NOMO-1 treated with dmso at 0.1 percent for 144 hours (cell line): Measurements from ENCODE around the gene HTR7.
A peak's percentile ranks its signal among the peaks of the same experiment; 100 is the strongest.

Source experiments
- DNase-seq: peaks from one replicate; lab custom pipeline; 2025; ENCODE audit not compliant: unreplicated experiment; lab: John Stamatoyannopoulos, UW

The HTR7 gene

DNA sequence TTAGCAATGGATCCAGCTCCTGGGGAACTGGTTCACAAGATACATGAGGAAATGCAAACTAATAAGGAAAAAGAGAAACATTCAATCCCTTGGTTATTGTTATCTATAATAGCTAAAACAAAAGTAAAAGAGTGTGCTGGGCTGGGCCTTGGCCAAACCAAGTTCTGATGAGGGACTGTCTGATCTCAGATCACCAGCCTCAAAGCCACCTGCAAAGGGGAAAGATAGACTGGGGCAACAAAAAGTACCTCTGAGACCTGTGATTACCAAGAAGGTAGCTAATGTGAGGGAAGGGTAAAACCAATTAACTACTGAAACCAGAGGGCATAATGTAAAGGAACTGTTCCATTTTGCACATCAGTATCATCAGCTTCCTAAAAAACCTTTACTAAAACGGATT lies 51.2 kb downstream of the HTR7 start:
- DNase-seq, result no peak

DNA sequence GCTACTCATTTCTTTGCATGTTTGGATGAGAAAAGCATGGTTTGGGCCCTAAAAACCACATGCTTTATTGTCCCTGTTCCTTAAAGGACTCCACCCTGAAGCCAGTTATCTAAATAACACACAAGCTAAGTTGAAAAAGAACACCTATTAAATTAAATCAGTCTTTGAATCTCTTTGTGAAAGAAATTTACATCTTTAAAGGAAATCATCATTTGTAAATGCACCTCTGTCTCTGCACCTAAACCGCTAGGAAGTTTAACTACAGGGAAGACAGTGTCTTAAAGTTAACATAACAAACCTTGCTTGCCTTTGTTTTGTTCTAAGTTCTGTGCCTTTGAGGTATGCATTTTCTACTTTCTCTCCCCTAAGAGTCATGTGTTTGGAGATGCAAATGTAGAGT lies 52.6 kb downstream of the HTR7 start:
- DNase-seq, result no peak

DNA sequence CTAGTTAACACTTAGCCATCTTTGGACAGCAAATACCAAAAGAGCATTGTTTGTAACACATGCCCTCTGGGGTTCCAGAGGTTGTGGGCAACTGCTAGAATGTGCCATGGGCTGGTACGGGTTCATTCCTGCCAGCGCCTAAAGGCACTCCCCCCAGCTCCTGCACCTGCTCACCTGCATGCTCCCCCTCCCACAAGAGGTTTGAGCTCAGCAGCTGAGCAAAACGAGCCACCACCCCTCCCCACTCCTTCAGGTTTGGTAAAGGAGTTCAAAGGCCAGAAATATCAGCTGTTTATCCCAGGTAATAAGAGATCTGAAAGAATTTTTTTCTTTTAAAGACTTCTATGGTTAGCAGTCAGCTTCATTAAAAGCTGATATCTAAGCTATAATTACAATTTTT lies 53.5 kb downstream of the HTR7 start:
- DNase-seq, result no peak

DNA sequence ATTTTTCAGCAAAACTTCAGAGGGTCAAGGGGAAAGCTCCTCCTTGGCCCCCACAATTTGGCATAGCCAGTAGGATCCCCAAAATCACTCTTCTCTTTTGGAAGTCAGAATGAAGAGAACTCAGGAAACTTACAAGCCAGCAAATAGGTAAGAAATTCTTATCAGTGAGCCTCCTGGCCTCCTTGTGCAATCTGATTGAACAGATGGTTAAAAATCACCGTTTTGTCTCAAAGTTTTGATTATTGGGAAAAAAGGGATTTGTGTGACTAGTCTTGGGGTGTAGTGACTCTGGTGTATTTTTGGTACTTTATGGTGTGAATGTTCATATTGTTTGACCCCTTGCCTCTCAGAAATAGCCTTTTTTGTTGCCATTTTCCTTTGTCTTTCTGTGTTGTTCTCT lies 56.2 kb downstream of the HTR7 start:
- no peak for DNase-seq

- DNase-seq, result no peak
These were observed 57.5 kb downstream of the HTR7 start for GRCh38 chr10:90800232-90800796.

DNA sequence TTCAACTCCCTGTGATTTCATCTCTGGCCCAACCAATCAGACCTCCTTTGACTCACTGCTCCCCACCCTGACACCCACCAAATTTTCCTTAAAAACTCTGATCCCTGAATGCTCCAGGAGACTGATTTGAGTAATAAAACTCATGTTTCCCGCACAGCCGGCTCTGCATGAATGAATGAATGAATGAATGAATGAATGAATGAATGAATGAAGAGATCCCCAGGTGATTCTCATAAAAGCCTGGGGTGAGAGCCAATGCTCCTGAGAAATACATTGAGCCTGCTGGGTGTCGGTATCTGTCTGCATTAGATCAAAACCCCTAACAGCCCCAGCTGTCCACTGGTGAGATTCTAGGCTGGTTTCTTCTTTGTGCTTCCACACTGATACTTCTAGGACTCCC lies 58.7 kb downstream of the HTR7 start:
- DNase-seq, result no peak

DNA sequence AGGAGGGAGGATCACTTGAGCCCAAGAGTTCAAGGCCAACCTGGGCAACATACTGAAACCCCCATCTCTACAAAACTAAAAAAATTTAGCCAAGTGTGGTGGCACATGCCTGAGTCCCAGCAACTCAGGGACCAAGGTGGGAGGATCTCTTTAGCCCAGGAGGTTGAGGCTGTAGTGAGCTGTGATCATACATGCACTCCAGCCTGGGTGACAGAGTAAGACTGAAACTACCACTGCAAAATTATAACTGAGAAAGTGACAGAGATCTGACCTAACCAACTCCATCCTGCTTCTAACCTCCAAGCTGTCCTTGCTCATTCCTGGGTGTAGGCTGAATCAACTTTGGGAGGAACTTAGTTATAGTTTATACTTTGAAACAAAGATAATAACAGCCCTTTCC lies 59.4 kb downstream of the HTR7 start:
- no peak for DNase-seq

- DNase-seq, result no peak
These were observed 67.4 kb downstream of the HTR7 start for GRCh38 chr10:90790422-90790821.

DNA sequence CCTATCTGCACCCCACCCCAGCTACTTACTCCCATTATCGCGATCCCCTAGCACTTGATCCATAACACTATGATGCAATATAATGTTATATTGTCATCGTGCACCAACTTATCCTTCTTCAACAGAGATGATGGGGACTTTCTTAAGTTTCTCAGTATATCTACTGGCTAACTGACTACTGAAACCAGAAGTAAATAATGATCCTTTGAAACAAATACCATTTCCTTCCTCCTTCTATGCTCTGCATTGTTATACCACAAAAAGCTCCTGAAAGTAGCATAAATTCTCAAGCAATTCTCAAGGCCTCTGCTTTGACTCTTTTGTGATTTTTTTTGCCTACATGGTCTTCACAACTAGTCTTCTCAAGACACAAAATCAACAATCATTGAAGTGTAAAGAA lies 68.9 kb downstream of the HTR7 start:
- DNase-seq, result no peak

DNA sequence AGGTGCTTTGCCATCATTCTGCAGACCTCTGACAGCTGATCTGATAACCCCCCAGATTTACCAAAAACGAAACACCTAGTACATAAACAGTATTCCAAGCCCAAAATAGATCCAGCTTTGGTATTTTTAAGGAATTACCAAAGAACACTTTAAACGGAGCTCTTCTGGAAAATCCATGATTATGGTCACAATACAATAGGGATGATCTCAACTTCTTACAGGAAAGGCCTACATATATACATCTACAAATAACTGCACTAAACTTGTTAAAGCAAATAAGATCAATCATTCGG lies 69.7 kb downstream of the HTR7 start:
- DNase-seq, result no peak

GRCh38 chr10:90787393-90788198 lies 70.2 kb downstream of the HTR7 start:
- no peak for DNase-seq

GRCh38 chr10:90785782-90786181 lies 72.1 kb downstream of the HTR7 start:
- no peak for DNase-seq

DNA sequence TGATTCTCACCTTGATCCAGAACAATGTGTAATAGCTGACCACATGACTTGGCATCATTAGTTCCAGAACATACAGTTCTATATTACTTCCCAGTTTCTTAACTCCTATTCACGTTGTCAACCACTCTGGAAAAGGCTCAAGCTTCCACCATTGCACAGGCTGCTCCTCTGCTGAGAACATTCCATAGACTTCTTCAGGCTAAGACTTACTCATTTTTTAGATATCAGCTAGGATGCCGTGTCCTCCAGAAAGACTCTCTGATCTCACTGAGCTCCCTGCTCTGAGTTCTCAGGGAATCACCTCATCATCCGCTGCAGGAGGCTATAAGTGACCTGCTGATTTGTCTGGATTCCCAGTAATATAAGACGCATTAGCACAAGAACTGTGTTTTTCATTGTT lies 73.1 kb downstream of the HTR7 start:
- DNase-seq, result no peak

GRCh38 chr10:90780488-90780887 lies 77.4 kb downstream of the HTR7 start:
- no peak for DNase-seq

DNA sequence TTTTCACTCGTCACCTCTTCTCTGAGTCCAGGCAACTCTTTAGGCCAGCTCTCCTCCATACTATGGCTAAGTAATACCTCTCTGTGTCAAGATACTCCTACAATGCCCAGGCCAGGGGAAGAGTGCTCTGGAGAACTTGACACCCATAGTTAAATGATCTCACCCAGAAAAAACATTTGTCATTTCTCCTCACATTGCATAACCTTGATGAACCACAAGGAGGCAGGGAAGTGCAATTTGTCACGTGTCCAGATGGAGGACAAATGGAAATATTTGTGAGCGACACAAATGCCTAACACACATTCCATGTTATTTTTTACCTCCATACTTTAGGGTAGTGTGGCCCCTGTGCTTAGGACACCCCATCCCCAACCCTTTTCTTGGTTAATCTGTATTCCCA lies 78.3 kb downstream of the HTR7 start:
- DNase-seq, result no peak

- peak; percentile 38 for DNase-seq
These were observed 80.2 kb downstream of the HTR7 start for GRCh38 chr10:90777621-90778020.

DNA sequence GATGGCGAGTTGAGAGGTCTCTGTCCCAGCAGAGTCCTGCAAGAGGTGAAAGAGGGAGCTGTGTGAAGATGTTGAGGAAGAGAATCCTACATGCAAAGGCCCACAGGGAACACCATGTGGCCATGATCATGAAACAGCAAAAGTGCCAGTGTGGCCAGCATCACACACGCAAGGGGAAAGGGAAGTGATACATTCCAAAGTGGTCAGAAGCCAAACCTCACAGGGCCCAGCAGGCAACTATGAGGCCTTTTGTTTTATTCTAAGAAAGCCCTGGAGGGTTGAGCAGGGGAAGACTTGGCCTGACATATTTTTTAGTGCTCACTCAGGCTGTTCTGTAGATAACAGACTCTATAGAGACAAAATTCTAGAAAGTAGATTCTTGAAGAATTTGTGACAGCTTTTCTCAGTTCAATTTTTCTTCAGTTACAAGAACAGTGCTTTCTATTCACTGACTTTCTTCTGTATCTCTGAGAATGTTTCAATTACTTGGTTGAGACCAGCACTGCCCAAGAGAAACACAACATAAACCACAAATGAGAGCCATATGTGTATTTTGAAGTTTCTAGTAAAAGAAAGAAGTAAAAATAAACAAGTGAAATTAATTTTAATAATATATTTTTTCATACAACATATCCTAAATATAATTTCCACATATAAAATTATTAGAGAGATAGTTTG lies 82.3 kb downstream of the HTR7 start:
- peak; percentile 64 for DNase-seq

GRCh38 chr10:90769946-90770841 lies 87.6 kb downstream of the HTR7 start:
- DNase-seq, result no peak

GRCh38 chr10:90751107-90751997 lies 106.5 kb downstream of the HTR7 start:
- DNase-seq, result no peak

- no peak for DNase-seq
These were observed 111.0 kb downstream of the HTR7 start for GRCh38 chr10:90746829-90747228.

DNA sequence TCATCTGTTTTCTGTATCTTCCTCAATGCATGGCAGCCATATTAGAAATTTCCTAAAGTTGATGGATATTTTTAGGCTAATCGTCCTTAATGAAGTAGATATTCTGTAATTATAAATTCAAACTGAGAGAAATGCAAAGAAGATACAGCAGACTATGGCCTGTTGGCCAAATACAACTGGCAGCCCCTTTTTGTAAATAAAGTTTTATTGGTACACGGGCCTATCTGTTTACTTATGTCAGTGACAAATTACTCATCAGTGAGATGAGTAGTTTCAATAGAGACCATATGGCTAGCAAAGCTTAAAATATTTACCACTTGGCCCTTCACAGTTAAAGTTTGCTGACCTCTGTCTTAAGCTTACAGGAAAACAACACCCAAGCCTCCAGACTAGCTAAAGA lies 112.3 kb downstream of the HTR7 start:
- DNase-seq, result no peak
